Chondrocyte (in vitro differentiated cells): ENCODE data around the gene TBX5. TPM values are rescaled to one million over a fixed set of nuclear protein-coding genes. Genes with fewer than 3 reads are reported as not detected.

Source experiments
- DNase-seq: peaks from one replicate; pipeline ENCODE4 v3.0.0; 2021; ENCODE audit warnings: mixed read lengths, low spot score
- H3K27ac Mint-ChIP-seq: one replicate; pipeline ENCODE4 v1.8.0; 2021; ENCODE audit warnings: mild to moderate bottlenecking, moderate library complexity, mixed read lengths; ENCODE audit not compliant: unreplicated experiment
- H3K27me3 Mint-ChIP-seq: 2 replicates; pipeline ENCODE4 v1.8.0; 2021; ENCODE audit warnings: low read depth, mixed read lengths
- H3K36me3 Mint-ChIP-seq: 2 replicates; pipeline ENCODE4 v1.8.0; 2021; ENCODE audit warnings: low read depth, mixed read lengths
- H3K4me1 Mint-ChIP-seq: 2 replicates; pipeline ENCODE4 v1.8.0; 2021; ENCODE audit warnings: low read depth, mild to moderate bottlenecking, mixed read lengths
- H3K4me3 Mint-ChIP-seq: one replicate; pipeline ENCODE4 v1.8.0; 2021; ENCODE audit warnings: mild to moderate bottlenecking, moderate library complexity, mixed read lengths; ENCODE audit not compliant: unreplicated experiment
- H3K9me3 Mint-ChIP-seq: 2 replicates; pipeline ENCODE4 v1.8.0; 2021; ENCODE audit warnings: low read depth, mixed read lengths
- total RNA-seq: library from RNA; stranded (reverse); gene quantifications from 3 replicates; pipeline ENCODE4 v1.2.1, GENCODE V29; 2021
- TF ChIP-seq, protein P1 (sequence below): fragments of 200-600 bp; sonication (generic); IDR thresholded peaks from 2 replicates; pipeline ENCODE4 v1.5.0; 2021; ENCODE audit warnings: antibody characterized with exemption, mild to moderate bottlenecking, moderate library complexity

The TBX5 gene
- total RNA-seq, 1 donor from 2014 or later, result not detected

DNA sequence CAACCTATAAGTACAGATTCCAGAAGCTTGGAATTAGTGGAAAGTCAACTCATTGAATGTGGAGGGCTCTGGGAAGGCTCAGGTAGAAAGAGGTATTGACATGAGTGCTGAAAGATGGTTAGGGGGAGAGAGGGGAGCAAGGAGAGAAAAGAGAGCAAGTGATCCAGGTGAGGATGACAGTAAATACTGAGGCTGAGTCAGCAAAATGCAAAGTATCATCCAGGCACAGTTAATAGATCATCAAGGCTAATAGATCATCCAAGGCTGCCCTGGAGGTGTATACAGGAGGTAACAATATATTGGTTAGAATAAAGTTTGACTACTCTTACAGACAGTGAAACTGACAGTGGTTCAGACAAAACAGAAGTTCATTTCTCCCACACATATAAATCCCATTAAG lies 100.5 kb downstream of the TBX5 start:
- Mint-ChIP-seq H3K4me1 (no peaks in the 10 kb centered on the region), H3K27ac (no peak overlapping the region), H3K27me3 (peaks cover 3% of the 10 kb centered on the region), H3K4me3 (no peak overlapping the region), H3K9me3 (peaks cover 16% of the 10 kb centered on the region), H3K36me3 (no peaks in the 10 kb centered on the region)
- DNase-seq, result no peak
- TF ChIP-seq, protein P1, sequence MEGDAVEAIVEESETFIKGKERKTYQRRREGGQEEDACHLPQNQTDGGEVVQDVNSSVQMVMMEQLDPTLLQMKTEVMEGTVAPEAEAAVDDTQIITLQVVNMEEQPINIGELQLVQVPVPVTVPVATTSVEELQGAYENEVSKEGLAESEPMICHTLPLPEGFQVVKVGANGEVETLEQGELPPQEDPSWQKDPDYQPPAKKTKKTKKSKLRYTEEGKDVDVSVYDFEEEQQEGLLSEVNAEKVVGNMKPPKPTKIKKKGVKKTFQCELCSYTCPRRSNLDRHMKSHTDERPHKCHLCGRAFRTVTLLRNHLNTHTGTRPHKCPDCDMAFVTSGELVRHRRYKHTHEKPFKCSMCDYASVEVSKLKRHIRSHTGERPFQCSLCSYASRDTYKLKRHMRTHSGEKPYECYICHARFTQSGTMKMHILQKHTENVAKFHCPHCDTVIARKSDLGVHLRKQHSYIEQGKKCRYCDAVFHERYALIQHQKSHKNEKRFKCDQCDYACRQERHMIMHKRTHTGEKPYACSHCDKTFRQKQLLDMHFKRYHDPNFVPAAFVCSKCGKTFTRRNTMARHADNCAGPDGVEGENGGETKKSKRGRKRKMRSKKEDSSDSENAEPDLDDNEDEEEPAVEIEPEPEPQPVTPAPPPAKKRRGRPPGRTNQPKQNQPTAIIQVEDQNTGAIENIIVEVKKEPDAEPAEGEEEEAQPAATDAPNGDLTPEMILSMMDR, result no peak
